H1 (cell line): ENCODE measurements around the gene F2. TPM values are rescaled to one million over a fixed set of nuclear protein-coding genes. Genes with fewer than 3 reads are reported as not detected.

ENCODE experiments used
- CTCF ChIA-PET: fragments of 300-600 bp; sonication (Branson Sonifier 250); formaldehyde crosslinking; loops from one replicate; lab custom pipeline; 2021; ENCODE audit not compliant: partially characterized antibody; lab: Charles Lee
- POLR2A ChIA-PET: fragments of 300-600 bp; sonication (Branson Sonifier 250); formaldehyde crosslinking; loops from one replicate; lab custom pipeline; 2021; ENCODE audit warnings: inconsistent platforms; ENCODE audit not compliant: partially characterized antibody; lab: Charles Lee
- DNase-seq, 2 experiments: peaks; one replicate each; pipeline versions ENCODE4 v3.0.0 to v3.0.0-alpha.2; 2010 to 2022; ENCODE audit warnings: low spot score in 2 of 2, low read depth in 1 of 2, mixed read lengths in 1 of 2
- FAIRE-seq: peaks from 2 replicates; lab custom pipeline; 2011; peaks lifted over from hg19 to GRCh38; lab: Jason Lieb, UNC
- H2AFZ ChIP-seq: 2 replicates; pipeline ENCODE4 v1.8.1; 2012; ENCODE audit warnings: low read length, inconsistent platforms
- H2AK5ac ChIP-seq: 2 replicates; pipeline ENCODE4 v1.6.1; 2013; ENCODE audit warnings: low read depth, low read length
- H2BK120ac ChIP-seq: replicated peaks from 2 replicates; pipeline ENCODE3; 2013; ENCODE audit warnings: low read depth, low read length, inconsistent platforms
- H2BK12ac ChIP-seq: 2 replicates; pipeline ENCODE4 v1.6.1; 2013; ENCODE audit warnings: low read depth, low read length
- H2BK15ac ChIP-seq: 2 replicates; pipeline ENCODE4 v1.6.1; 2013; ENCODE audit warnings: low read length
- H2BK20ac ChIP-seq: 2 replicates; pipeline ENCODE4 v1.6.1; 2013; ENCODE audit warnings: low read length
- H2BK5ac ChIP-seq: 2 replicates; pipeline ENCODE4 v1.6.1; 2013; ENCODE audit warnings: low read depth, low read length
- H3K14ac ChIP-seq: 2 replicates; pipeline ENCODE4 v1.6.1; 2013; ENCODE audit warnings: inconsistent platforms; ENCODE audit not compliant: insufficient read length
- H3K18ac ChIP-seq: 2 replicates; pipeline ENCODE4 v1.6.1; 2013; ENCODE audit warnings: low read length; ENCODE audit errors: extremely low read depth
- H3K23ac ChIP-seq: 2 replicates; pipeline ENCODE4 v1.6.1; 2013; ENCODE audit warnings: inconsistent platforms; ENCODE audit not compliant: insufficient read length
- H3K23me2 ChIP-seq: 2 replicates; pipeline ENCODE4 v1.6.1; 2013; ENCODE audit warnings: low read depth, low read length
- H3K27ac ChIP-seq: 2 replicates; pipeline ENCODE4 v1.6.1; 2011; ENCODE audit warnings: low read depth, low read length, inconsistent platforms
- H3K27me3 ChIP-seq, 4 experiments: replicated peaks in 1 of 4; 1 replicate in 1 of 4; 2 replicates in 3 of 4; pipeline versions ENCODE4 v1.6.1 to v1.8.1; 2011 to 2013; ENCODE audit warnings: low read length in 3 of 4, mild to moderate bottlenecking in 3 of 4, inconsistent platforms in 2 of 4, mixed read lengths in 2 of 4, moderate library complexity in 1 of 4; ENCODE audit not compliant: control insufficient read depth in 3 of 4, insufficient read depth in 3 of 4; ENCODE audit errors: extremely low read depth in 1 of 4
- H3K36me3 ChIP-seq, 4 experiments: 2 replicates each; pipeline versions ENCODE4 v1.6.1 to v1.8.1; 2011 to 2013; ENCODE audit warnings: mild to moderate bottlenecking in 4 of 4, low read length in 3 of 4, moderate library complexity in 2 of 4, control low read depth in 1 of 4, inconsistent platforms in 1 of 4; ENCODE audit not compliant: insufficient read depth in 4 of 4, control insufficient read depth in 2 of 4
- H3K4ac ChIP-seq: replicated peaks from 2 replicates; pipeline ENCODE3; 2013; ENCODE audit warnings: low read length, low read depth, mixed read lengths, inconsistent platforms; ENCODE audit not compliant: insufficient read length
- H3K4me1 ChIP-seq, 4 experiments: replicated peaks in 1 of 4; 1 replicate in 1 of 4; 2 replicates in 3 of 4; pipeline versions ENCODE4 v1.6.1 to v1.8.1; 2011 to 2013; ENCODE audit warnings: low read length in 3 of 4, inconsistent platforms in 2 of 4, mixed read lengths in 1 of 4; ENCODE audit not compliant: insufficient read depth in 4 of 4, control insufficient read depth in 3 of 4
- H3K4me2 ChIP-seq, 2 experiments: 2 replicates each; pipeline versions ENCODE4 v1.6.1 to v1.8.1; 2011 to 2013; ENCODE audit warnings: low read depth in 2 of 2, low read length in 2 of 2, control low read depth in 1 of 2, inconsistent platforms in 1 of 2, mild to moderate bottlenecking in 1 of 2; ENCODE audit not compliant: insufficient read depth in 1 of 2
- H3K4me3 ChIP-seq, 4 experiments: fragments of 200-600, 300-600 bp in 1 of 4; sonication (generic), shearing (Covaris generic), sonication (Bioruptor Twin) in 1 of 4; 2 replicates each; pipeline versions ENCODE4 v1.5.1 to v1.8.1; 2011 to 2016; ENCODE audit warnings: low read length in 4 of 4, low read depth in 3 of 4, control low read depth in 2 of 4, inconsistent platforms in 2 of 4, mild to moderate bottlenecking in 2 of 4, mixed read lengths in 1 of 4, moderate library complexity in 1 of 4; ENCODE audit not compliant: insufficient read depth in 2 of 4; ENCODE audit errors: extremely low read depth in 1 of 4
- H3K56ac ChIP-seq: replicated peaks from 2 replicates; pipeline ENCODE3; 2013; ENCODE audit warnings: low read depth, mild to moderate bottlenecking, mixed read lengths, low read length, inconsistent platforms; ENCODE audit not compliant: insufficient read length
- H3K79me1 ChIP-seq: 2 replicates; pipeline ENCODE4 v1.6.1; 2013; ENCODE audit warnings: low read depth, low read length, control low read depth
- H3K79me2 ChIP-seq, 2 experiments: 2 replicates each; pipeline versions ENCODE4 v1.6.1 to v1.8.1; 2012 to 2013; ENCODE audit warnings: low read length in 2 of 2, mild to moderate bottlenecking in 2 of 2, inconsistent platforms in 1 of 2; ENCODE audit not compliant: insufficient read depth in 2 of 2, control insufficient read depth in 1 of 2
- H3K9ac ChIP-seq, 4 experiments: replicated peaks in 1 of 4; 1 replicate in 1 of 4; 2 replicates in 3 of 4; pipeline versions ENCODE4 v1.6.1 to v1.8.1; 2011 to 2013; ENCODE audit warnings: low read depth in 3 of 4, low read length in 3 of 4, control low read depth in 2 of 4, mild to moderate bottlenecking in 2 of 4, moderate library complexity in 2 of 4, inconsistent platforms in 1 of 4; ENCODE audit errors: extremely low read depth in 1 of 4
- H3K9me3 ChIP-seq, 2 experiments: 2 replicates each; pipeline versions ENCODE4 v1.6.1 to v1.8.1; 2012 to 2013; ENCODE audit warnings: mild to moderate bottlenecking in 2 of 2, moderate library complexity in 2 of 2, control low read depth in 1 of 2, inconsistent platforms in 1 of 2, low read depth in 1 of 2, low read length in 1 of 2, mixed read lengths in 1 of 2; ENCODE audit not compliant: insufficient read depth in 2 of 2
- H4K20me1 ChIP-seq, 2 experiments: replicated peaks in 1 of 2; 2 replicates each; pipeline versions ENCODE3 to v1.8.1; 2011 to 2013; ENCODE audit warnings: inconsistent platforms in 2 of 2, low read length in 2 of 2, mild to moderate bottlenecking in 1 of 2; ENCODE audit not compliant: insufficient read depth in 2 of 2, control insufficient read depth in 1 of 2
- H4K5ac ChIP-seq: 2 replicates; pipeline ENCODE4 v1.6.1; 2013; ENCODE audit warnings: low read length, low read depth, mixed read lengths, inconsistent platforms; ENCODE audit not compliant: insufficient read length
- H4K8ac ChIP-seq: 2 replicates; pipeline ENCODE4 v1.8.0; 2013; ENCODE audit warnings: mild to moderate bottlenecking, moderate library complexity, low read length, inconsistent platforms; ENCODE audit not compliant: insufficient read depth; ENCODE audit errors: extremely low read depth
- H4K91ac ChIP-seq: replicated peaks from 2 replicates; pipeline ENCODE3; 2013; ENCODE audit warnings: low read length, mixed read lengths, inconsistent platforms; ENCODE audit not compliant: insufficient read length
- POLR2AphosphoS5 ChIP-seq: IDR thresholded peaks from 2 replicates; pipeline ENCODE4 v1.6.1; 2011; ENCODE audit warnings: low read depth, low read length
- RBBP5 ChIP-seq: IDR thresholded peaks from 2 replicates; pipeline ENCODE4 v1.7.1; 2012; ENCODE audit warnings: low read depth, mild to moderate bottlenecking, inconsistent platforms, low read length, moderate library complexity, borderline replicate concordance
- SP1 ChIP-seq: IDR thresholded peaks from 2 replicates; pipeline ENCODE4 v1.6.1; 2011; ENCODE audit warnings: low read depth, low read length
- TCF12 ChIP-seq: IDR thresholded peaks from 2 replicates; pipeline ENCODE4 v1.6.1; 2011; ENCODE audit warnings: low read depth, mild to moderate bottlenecking, low read length
- ZNF274 ChIP-seq: IDR thresholded peaks from 2 replicates; pipeline ENCODE4 v1.7.0; 2012; ENCODE audit warnings: low read length, borderline replicate concordance; ENCODE audit errors: extremely low read depth
- WGBS, 2 experiments: shearing (Covaris generic) in 1 of 2; methylation state at CpG; one replicate each; pipeline versions ENCODE4 v1.1.6 to v1.1.7; 2013 to 2015; ENCODE audit warnings: low lambda C conversion rate in 2 of 2, mixed read lengths in 2 of 2, inconsistent platforms in 1 of 2, low coverage in 1 of 2, missing lambda C conversion rate in 1 of 2; ENCODE audit not compliant: insufficient replicate concordance in 2 of 2, insufficient coverage in 1 of 2, insufficient read length in 1 of 2; ENCODE audit errors: extremely low coverage in 1 of 2, missing lambda C conversion rate in 1 of 2; 5-methylcytosine and 5-hydroxymethylcytosine counted together
- polyA plus RNA-seq, 7 experiments: library from polyadenylated mRNA; depleted of rRNA in 3 of 7; stranded (reverse) in 5 of 7; unstranded in 2 of 7; fragments of >200 nt in 5 of 7; fragments of 200-250 nt in 2 of 7; gene quantifications; 1 replicate in 5 of 7; 2 replicates in 1 of 7; 4 replicates in 1 of 7; pipeline versions ENCODE4 v1.2.1 to v1.2.3, GENCODE V29; 2011 to 2013; ENCODE audit warnings: missing spikeins in 2 of 7, mixed read lengths in 2 of 7
- total RNA-seq: library from RNA; stranded (reverse); fragmentation: NEBNext Ultra II Directional; extraction: Animal tissue kit (Norgen Biotek cat#: 25700); gene quantifications from 2 replicates; pipeline ENCODE4 v1.2.1, GENCODE V29; 2021
- TF ChIP-seq, protein P1 (sequence below): IDR thresholded peaks from 2 replicates; pipeline ENCODE4 v1.6.1; 2011; ENCODE audit warnings: low read depth, mild to moderate bottlenecking, low read length; ENCODE audit not compliant: insufficient read depth

The F2 gene
- total and polyA plus RNA-seq, 2 of the 8 experiments (the other 6 are each of a cell fraction or from before 2014, with no cell fraction given), result 0.11 TPM; not detected in 1

DNA sequence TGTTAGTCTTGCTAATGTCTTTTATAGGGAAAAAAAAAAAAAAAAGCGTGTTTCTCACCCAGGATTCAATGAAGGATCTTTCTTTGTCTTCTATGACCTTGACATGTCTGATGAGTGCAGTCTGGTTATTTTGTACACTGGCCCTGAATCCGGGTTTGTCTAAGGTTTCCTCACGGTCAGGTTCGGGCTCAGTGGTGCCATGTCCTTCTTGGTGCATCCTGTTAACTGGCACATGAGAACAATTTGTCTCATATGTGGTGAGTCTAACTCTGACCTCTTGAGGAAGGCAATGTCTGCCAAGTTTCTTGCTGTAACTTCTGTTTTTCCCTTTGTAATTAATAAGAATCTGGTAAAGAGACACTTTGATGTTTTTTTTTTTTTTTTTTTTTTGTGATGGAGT, 12.5 kb downstream of the F2 start:
- FAIRE-seq, result no peak
- H3K23ac ChIP-seq, result no peak overlapping the region
- no peak overlapping the region for H3K56ac ChIP-seq
- H4K20me1 ChIP-seq, result no peaks in the 10 kb centered on the region
- H3K27me3 ChIP-seq, result no peaks in the 10 kb centered on the region
- POLR2A ChIA-PET, result no interaction called here
- H2BK15ac ChIP-seq, result no peak overlapping the region
- no peak for TF ChIP-seq POLR2AphosphoS5
- TF ChIP-seq RBBP5, result no peak
- TF ChIP-seq, protein P1, sequence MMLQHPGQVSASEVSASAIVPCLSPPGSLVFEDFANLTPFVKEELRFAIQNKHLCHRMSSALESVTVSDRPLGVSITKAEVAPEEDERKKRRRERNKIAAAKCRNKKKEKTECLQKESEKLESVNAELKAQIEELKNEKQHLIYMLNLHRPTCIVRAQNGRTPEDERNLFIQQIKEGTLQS, result no peak
- TF ChIP-seq TCF12, result no peak
- TF ChIP-seq ZNF274, result no peak
- TF ChIP-seq SP1, result no peak
- no peak overlapping the region for H4K8ac ChIP-seq
- H3K4me1 ChIP-seq, result no peaks in the 10 kb centered on the region
- no peaks in the 10 kb centered on the region for H3K23me2 ChIP-seq
- H3K27ac ChIP-seq, result no peak overlapping the region
- no peak overlapping the region for H3K18ac ChIP-seq
- no peaks in the 10 kb centered on the region for H3K79me1 ChIP-seq
- H2BK20ac ChIP-seq, result no peak overlapping the region
- H2BK12ac ChIP-seq, result no peak overlapping the region
- H4K5ac ChIP-seq, result no peak overlapping the region
- CTCF ChIA-PET, result no interaction called here
- H3K4me2 ChIP-seq, result no peak overlapping the region
- H3K4me3 ChIP-seq, result no peak overlapping the region
- WGBS, 2 experiments, result 82% methylated on average over 4 of the region's 4 CpGs; no CpG with 5 or more reads in 1 of the 2 experiments
- H2AFZ ChIP-seq, result no peak overlapping the region
- no peak overlapping the region for H3K9ac ChIP-seq
- H3K36me3 ChIP-seq, result no peaks in the 10 kb centered on the region
- H2AK5ac ChIP-seq, result no peak overlapping the region
- H4K91ac ChIP-seq, result no peak overlapping the region
- no peak overlapping the region for H2BK120ac ChIP-seq
- H3K4ac ChIP-seq, result no peak overlapping the region
- H3K14ac ChIP-seq, result no peak overlapping the region
- no peak overlapping the region for H2BK5ac ChIP-seq
- no peaks in the 10 kb centered on the region for H3K79me2 ChIP-seq
- no peak for DNase-seq
- no peaks in the 10 kb centered on the region for H3K9me3 ChIP-seq
